ENCODE data around the gene PIEZO1. TPM values are rescaled to one million over a fixed set of nuclear protein-coding genes. Genes with fewer than 3 reads are reported as not detected.
A peak's percentile ranks its signal among the peaks of the same experiment; 100 is the strongest.

The PIEZO1 gene
- polyA plus RNA-seq, 1 experiment: 47.0 TPM

- Histone ChIP-seq H3K4me3 (ENCODE audit: low read depth, low read length) (no peak overlapping the region), H3K9me3 (ENCODE audit: control insufficient read depth, insufficient read depth, low read length) (peaks cover 10% of the 10 kb centered on the region; the same call in 1 of the 2 replicates), H3K27me3 (ENCODE audit: control insufficient read depth, insufficient read depth, low read length) (no peaks in the 10 kb centered on the region), H3K27ac (ENCODE audit: low read depth, low read length) (no peak overlapping the region)
- CTCF ChIA-PET: no interaction called here
- POLR2A ChIA-PET: interaction anchor here (0.6 kb wide), 1 partner anchor 60 kb away, joined by 6 read pairs; no protein-coding TSS in a partner anchor
- TF ChIP-seq CTCF (IDR thresholded peaks at IDR 0.05; ENCODE audit: low read depth, low read length): no peak
- no peak for DNase-seq (ENCODE audit: low read depth, low spot score)
These were observed 72.5 kb downstream of the PIEZO1 start for GRCh38 chr16:88712362-88712979.

- ChIA-PET POLR2A (no interaction called here), CTCF (no interaction called here)
These were observed 73.2 kb downstream of the PIEZO1 start for GRCh38 chr16:88711750-88712340.

GRCh38 chr16:88710556-88710955 lies 74.5 kb downstream of the PIEZO1 start:
- no peaks in the 10 kb centered on the region for H3K27me3 ChIP-seq (ENCODE audit: control insufficient read depth, insufficient read depth, low read length)
- H3K27ac ChIP-seq (ENCODE audit: low read depth, low read length): no peak overlapping the region
- ChIA-PET CTCF (interaction anchor here (2.5 kb wide), 1 partner anchor 27 kb away, joined by 10 read pairs; no protein-coding TSS in a partner anchor), POLR2A (no interaction called here)
- no peak for DNase-seq (ENCODE audit: low read depth, low spot score)
- no peak overlapping the region for H3K4me3 ChIP-seq (ENCODE audit: low read depth, low read length)
- no peak for TF ChIP-seq CTCF (IDR thresholded peaks at IDR 0.05; ENCODE audit: low read depth, low read length)
- H3K9me3 ChIP-seq (ENCODE audit: control insufficient read depth, insufficient read depth, low read length): no peaks in the 10 kb centered on the region; the same call in 1 of the 2 replicates

More at GRCh38 chr16:88711750-88712340, 73.2 kb downstream of the PIEZO1 start:
- Histone ChIP-seq H3K4me3 (ENCODE audit: low read depth, low read length) (no peak overlapping the region), H3K27me3 (ENCODE audit: control insufficient read depth, insufficient read depth, low read length) (no peaks in the 10 kb centered on the region), H3K27ac (ENCODE audit: low read depth, low read length) (no peak overlapping the region), H3K9me3 (ENCODE audit: control insufficient read depth, insufficient read depth, low read length) (peaks cover 10% of the 10 kb centered on the region; the same call in 1 of the 2 replicates)
- no peak for DNase-seq (ENCODE audit: low read depth, low spot score)
- TF ChIP-seq CTCF (IDR thresholded peaks at IDR 0.05; ENCODE audit: low read depth, low read length): no peak

GRCh38 chr16:88706965-88707826 lies 77.8 kb downstream of the PIEZO1 start:
- ChIA-PET POLR2A (no interaction called here), CTCF (interaction anchor here (1.1 to 1.5 kb wide), 3 partner anchors 30 to 460 kb away, joined by 3 to 5 read pairs (median 5); no protein-coding TSS in a partner anchor)
- Histone ChIP-seq H3K27me3 (ENCODE audit: control insufficient read depth, insufficient read depth, low read length) (no peaks in the 10 kb centered on the region), H3K4me3 (ENCODE audit: low read depth, low read length) (peak overlapping the region; percentile 92), H3K27ac (ENCODE audit: low read depth, low read length) (peak overlapping the region; percentile 39), H3K9me3 (ENCODE audit: control insufficient read depth, insufficient read depth, low read length) (no peaks in the 10 kb centered on the region; the same call in 1 of the 2 replicates)
- no peak for DNase-seq (ENCODE audit: low read depth, low spot score)
- no peak for TF ChIP-seq CTCF (IDR thresholded peaks at IDR 0.05; ENCODE audit: low read depth, low read length)
